ENCODE results near the gene FXYD5. TPM values are rescaled to one million over a fixed set of nuclear protein-coding genes. Genes with fewer than 3 reads are reported as not detected.

FXYD5 gene
- total RNA-seq, 1 donor from 2014 or later, result 124 TPM

DNA sequence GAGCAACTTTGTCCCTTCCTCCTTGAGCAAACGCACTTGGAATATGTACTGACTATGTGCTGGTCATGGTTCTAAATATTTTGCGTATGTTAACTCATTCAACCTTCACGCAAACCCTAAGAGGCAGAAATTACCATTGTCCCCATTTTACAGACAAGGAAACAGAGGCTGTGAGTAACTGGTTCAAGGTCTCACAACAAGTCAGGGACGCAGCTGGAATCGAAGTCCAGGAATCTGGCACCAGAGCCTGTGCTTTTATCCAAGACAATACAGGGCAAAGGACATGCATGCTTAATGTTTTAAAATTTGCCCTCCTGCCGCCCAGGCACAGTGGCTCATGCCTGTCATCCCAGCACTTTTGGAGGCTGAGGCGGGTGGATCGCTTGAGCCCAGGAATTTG is 5.1 kb downstream of the FXYD5 start:
- no peaks in the 10 kb centered on the region for H3K9me3 ChIP-seq
- TF ChIP-seq, protein P1, sequence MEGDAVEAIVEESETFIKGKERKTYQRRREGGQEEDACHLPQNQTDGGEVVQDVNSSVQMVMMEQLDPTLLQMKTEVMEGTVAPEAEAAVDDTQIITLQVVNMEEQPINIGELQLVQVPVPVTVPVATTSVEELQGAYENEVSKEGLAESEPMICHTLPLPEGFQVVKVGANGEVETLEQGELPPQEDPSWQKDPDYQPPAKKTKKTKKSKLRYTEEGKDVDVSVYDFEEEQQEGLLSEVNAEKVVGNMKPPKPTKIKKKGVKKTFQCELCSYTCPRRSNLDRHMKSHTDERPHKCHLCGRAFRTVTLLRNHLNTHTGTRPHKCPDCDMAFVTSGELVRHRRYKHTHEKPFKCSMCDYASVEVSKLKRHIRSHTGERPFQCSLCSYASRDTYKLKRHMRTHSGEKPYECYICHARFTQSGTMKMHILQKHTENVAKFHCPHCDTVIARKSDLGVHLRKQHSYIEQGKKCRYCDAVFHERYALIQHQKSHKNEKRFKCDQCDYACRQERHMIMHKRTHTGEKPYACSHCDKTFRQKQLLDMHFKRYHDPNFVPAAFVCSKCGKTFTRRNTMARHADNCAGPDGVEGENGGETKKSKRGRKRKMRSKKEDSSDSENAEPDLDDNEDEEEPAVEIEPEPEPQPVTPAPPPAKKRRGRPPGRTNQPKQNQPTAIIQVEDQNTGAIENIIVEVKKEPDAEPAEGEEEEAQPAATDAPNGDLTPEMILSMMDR (IDR thresholded peaks at IDR 0.05), result no peak
- no peaks in the 10 kb centered on the region for H3K4me1 ChIP-seq
- H3K4me3 ChIP-seq, result no peak overlapping the region
- no peak overlapping the region for H3K27ac ChIP-seq
- DNase-seq, result no peak
- peaks cover 38% of the 10 kb centered on the region for H3K36me3 ChIP-seq
- intact Hi-C loops (cut with DNase I), result no loop called here
- H3K27me3 ChIP-seq, result no peaks in the 10 kb centered on the region
- no peak for ATAC-seq

DNA sequence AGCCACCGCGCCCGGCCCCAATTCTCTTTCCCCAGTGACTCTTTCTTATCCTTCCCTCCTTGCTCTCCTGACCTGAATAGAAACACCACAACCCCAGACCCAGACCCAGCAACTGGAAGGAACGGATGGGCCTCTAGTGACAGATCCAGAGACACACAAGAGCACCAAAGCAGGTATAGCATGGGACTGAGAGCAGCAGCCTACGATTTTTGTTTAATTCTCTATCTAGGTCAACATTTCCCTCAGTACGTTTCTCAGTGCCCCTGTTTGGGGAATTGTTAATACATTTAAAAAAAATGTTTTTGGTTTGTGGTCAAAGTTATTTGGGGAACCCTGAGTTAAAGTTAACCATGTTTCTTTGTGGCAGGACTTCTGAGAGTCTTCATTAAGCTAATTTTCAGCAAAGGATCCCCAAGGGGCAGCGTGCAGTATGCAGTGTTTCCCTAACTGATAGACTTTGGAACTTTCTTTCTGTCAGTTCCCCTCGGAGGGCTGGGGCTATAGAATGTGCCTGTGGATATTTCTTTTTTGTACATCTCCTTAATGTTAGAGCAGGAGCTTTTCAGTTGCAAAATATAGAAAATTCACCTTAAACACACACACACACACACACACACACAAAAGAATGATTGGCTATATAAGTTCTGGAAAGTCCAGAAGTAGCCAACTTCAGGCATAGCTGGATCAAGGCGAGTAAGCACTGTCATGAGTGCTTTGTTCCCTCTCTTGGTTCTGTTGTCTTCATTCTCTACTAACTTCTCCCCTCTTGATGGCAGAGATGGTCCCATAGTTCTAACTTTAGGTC is 6.3 kb downstream of the FXYD5 start:
- intact Hi-C loops (cut with DNase I), result no loop called here
- TF ChIP-seq, protein P1 (IDR thresholded peaks at IDR 0.05), result no peak
- H3K27ac ChIP-seq, result no peak overlapping the region
- no peaks in the 10 kb centered on the region for H3K9me3 ChIP-seq
- H3K36me3 ChIP-seq, result peaks cover 50% of the 10 kb centered on the region
- no peaks in the 10 kb centered on the region for H3K27me3 ChIP-seq
- ATAC-seq, result no peak
- no peak for DNase-seq
- no peak overlapping the region for H3K4me3 ChIP-seq
- H3K4me1 ChIP-seq, result no peaks in the 10 kb centered on the region

DNA sequence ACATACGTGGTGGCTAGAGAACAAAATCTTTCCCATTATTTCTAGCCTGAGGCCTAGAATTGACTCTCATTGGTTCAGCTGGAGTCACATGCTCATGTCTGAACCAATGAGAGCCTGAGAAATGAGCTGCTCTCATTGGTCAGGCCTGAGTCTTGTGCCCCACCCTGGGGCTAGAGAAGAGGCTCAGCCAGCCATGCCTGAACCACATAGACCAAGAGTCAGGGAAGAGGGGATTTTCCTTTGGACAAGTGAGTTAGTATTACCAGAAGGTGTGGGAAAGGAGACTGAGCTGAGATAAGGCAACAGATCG is 6.9 kb downstream of the FXYD5 start:
- Histone ChIP-seq H3K4me3 (no peak overlapping the region), H3K27me3 (no peaks in the 10 kb centered on the region), H3K4me1 (no peaks in the 10 kb centered on the region), H3K36me3 (peaks cover 55% of the 10 kb centered on the region), H3K9me3 (no peaks in the 10 kb centered on the region), H3K27ac (no peak overlapping the region)
- intact Hi-C loops (cut with DNase I), result no loop called here
- TF ChIP-seq, protein P1 (IDR thresholded peaks at IDR 0.05), result no peak
- DNase-seq, result no peak
- no peak for ATAC-seq

DNA sequence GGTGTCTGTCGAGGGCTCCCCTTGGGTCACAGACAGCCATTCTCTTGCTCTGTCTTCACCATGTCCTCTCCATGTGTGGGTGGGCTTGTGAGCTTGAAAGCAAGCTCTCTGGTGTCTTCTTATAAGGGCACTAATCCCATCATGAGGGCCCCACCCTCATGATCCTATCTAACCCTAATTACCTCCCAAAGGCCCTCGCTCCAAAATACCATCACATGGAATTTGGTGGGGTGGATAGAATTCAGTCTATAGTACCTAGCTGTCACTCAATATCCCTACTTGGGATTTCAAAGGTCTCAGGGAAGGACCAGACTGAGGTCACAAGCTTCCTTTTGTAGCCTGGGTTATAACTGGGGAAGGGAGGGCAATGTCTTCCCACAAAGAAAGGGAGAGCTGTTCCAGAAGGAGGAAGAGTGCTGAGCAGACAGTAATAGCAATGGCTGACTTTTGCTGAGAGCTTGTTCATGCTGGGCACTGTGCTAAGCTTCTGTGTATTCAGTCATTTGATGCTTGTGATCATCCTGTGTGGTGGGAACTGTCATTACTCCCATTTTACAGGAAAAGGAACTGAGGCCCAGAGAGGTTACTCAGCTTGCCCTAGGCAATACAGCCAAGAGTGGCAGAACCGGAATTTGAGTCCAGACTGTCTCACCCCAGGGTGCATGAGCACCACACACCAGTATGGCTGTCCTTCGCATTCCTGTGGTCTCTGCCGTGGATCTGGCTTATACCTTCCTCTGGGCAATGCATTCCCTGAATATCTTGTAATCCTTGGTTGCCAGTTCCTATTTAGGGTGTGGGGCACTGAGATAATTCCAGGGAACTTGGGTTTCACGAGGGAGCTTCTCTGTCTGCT is 8.2 kb downstream of the FXYD5 start:
- no peak for DNase-seq
- no peaks in the 10 kb centered on the region for H3K9me3 ChIP-seq
- H3K4me3 ChIP-seq, result no peak overlapping the region
- H3K27me3 ChIP-seq, result no peaks in the 10 kb centered on the region
- intact Hi-C loops (cut with DNase I), result no loop called here
- no peak overlapping the region for H3K27ac ChIP-seq
- TF ChIP-seq, protein P1 (IDR thresholded peaks at IDR 0.05), result no peak
- no peak for ATAC-seq
- H3K4me1 ChIP-seq, result peaks cover 7% of the 10 kb centered on the region
- H3K36me3 ChIP-seq, result peaks cover 58% of the 10 kb centered on the region

DNA sequence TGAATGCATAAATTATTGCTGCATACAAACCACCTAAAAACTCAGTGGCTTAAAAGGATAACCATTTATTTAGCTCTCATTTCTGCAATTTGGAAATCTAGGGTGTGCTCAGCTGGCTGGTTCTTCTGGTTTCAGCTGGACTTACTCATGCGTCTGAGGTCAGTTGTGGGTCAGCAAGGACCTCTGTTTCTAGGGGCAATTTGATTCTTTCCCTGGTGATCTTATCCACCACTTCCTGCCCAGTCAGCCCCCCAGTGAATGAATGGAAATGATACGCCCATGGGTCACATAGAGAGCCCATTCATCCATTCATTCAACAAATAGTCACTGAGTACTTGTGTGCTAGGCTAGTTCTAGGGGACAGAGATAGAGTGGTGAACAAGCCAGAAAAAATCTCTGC is 9.9 kb downstream of the FXYD5 start:
- H3K4me1 ChIP-seq, result peaks cover 7% of the 10 kb centered on the region
- no peaks in the 10 kb centered on the region for H3K9me3 ChIP-seq
- H3K27ac ChIP-seq, result no peak overlapping the region
- no peaks in the 10 kb centered on the region for H3K27me3 ChIP-seq
- ATAC-seq (no peak), DNase-seq (no peak)
- H3K4me3 ChIP-seq, result no peak overlapping the region
- intact Hi-C loops (cut with DNase I), result no loop called here
- TF ChIP-seq, protein P1 (IDR thresholded peaks at IDR 0.05), result no peak
- peaks cover 46% of the 10 kb centered on the region for H3K36me3 ChIP-seq
